WTC11 (cell line): ENCODE results near the gene CNTN1.

Experiments
- FOXP1 ChIP-seq: sonication (generic); formaldehyde crosslinking; IDR thresholded peaks from 2 replicates; pipeline ENCODE4 v1.8.0; 2022; ENCODE audit warnings: missing genetic modification reagents, mild to moderate bottlenecking, moderate library complexity, borderline replicate concordance
- IRF2 ChIP-seq: sonication (generic); formaldehyde crosslinking; IDR thresholded peaks from 2 replicates; pipeline ENCODE4 v1.8.0; 2022; ENCODE audit warnings: low read depth, missing genetic modification reagents, borderline replicate concordance
- SP1 ChIP-seq: sonication (generic); formaldehyde crosslinking; conservative IDR thresholded peaks from 2 replicates; pipeline ENCODE4 v1.8.1; 2022; ENCODE audit warnings: missing genetic modification reagents
- ZNF232 ChIP-seq: sonication (generic); formaldehyde crosslinking; IDR thresholded peaks from 2 replicates; pipeline ENCODE4 v1.8.0; 2022; ENCODE audit warnings: mild to moderate bottlenecking, missing genetic modification reagents
- TF ChIP-seq, protein P1 (sequence below): sonication (generic); formaldehyde crosslinking; IDR thresholded peaks from 2 replicates; pipeline ENCODE4 v1.8.1; 2023; ENCODE audit warnings: mild to moderate bottlenecking, missing genetic modification reagents, moderate library complexity
- TF ChIP-seq, protein P2 (sequence below): fragments of 200-600 bp; IDR thresholded peaks from 2 replicates; pipeline ENCODE4 v1.8.0; 2022; ENCODE audit warnings: antibody characterized with exemption
- TF ChIP-seq, protein P3 (sequence below): sonication (generic); formaldehyde crosslinking; IDR thresholded peaks from 2 replicates; pipeline ENCODE4 v1.8.1; 2023; ENCODE audit warnings: mild to moderate bottlenecking, moderate library complexity, missing genetic modification reagents
- TF ChIP-seq, protein P4 (sequence below): sonication (generic); formaldehyde crosslinking; IDR thresholded peaks from 2 replicates; pipeline ENCODE4 v1.8.0; 2022; ENCODE audit warnings: mild to moderate bottlenecking, missing genetic modification reagents
- TF ChIP-seq, protein P5 (sequence below): sonication (generic); formaldehyde crosslinking; IDR thresholded peaks from 2 replicates; pipeline ENCODE4 v1.8.1; 2022; ENCODE audit warnings: low read depth, missing genetic modification reagents, borderline replicate concordance

DNA sequence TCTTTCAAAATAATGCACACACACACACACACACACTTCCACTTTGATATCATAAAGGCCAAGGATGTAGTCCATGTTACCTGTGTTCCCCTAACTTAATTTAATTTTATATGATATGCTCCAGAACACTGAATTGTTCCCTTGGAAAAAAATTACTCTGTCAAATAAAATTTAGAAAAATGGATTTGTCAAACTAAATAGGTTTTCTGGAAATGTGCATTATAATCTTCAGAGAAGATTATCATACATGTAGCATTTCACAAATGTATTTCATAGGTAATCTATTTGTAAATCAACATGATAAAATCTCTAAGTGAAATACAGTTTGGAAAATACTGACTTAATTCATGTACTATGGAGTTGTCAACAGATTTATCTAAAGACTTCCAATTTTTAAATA lies 68.6 kb downstream of the CNTN1 start:
- TF ChIP-seq, protein P1, sequence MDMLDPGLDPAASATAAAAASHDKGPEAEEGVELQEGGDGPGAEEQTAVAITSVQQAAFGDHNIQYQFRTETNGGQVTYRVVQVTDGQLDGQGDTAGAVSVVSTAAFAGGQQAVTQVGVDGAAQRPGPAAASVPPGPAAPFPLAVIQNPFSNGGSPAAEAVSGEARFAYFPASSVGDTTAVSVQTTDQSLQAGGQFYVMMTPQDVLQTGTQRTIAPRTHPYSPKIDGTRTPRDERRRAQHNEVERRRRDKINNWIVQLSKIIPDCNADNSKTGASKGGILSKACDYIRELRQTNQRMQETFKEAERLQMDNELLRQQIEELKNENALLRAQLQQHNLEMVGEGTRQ (CRISPR knock-in tag) = no peak
- TF ChIP-seq, protein P2, sequence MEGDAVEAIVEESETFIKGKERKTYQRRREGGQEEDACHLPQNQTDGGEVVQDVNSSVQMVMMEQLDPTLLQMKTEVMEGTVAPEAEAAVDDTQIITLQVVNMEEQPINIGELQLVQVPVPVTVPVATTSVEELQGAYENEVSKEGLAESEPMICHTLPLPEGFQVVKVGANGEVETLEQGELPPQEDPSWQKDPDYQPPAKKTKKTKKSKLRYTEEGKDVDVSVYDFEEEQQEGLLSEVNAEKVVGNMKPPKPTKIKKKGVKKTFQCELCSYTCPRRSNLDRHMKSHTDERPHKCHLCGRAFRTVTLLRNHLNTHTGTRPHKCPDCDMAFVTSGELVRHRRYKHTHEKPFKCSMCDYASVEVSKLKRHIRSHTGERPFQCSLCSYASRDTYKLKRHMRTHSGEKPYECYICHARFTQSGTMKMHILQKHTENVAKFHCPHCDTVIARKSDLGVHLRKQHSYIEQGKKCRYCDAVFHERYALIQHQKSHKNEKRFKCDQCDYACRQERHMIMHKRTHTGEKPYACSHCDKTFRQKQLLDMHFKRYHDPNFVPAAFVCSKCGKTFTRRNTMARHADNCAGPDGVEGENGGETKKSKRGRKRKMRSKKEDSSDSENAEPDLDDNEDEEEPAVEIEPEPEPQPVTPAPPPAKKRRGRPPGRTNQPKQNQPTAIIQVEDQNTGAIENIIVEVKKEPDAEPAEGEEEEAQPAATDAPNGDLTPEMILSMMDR = no peak
- TF ChIP-seq, protein P3, sequence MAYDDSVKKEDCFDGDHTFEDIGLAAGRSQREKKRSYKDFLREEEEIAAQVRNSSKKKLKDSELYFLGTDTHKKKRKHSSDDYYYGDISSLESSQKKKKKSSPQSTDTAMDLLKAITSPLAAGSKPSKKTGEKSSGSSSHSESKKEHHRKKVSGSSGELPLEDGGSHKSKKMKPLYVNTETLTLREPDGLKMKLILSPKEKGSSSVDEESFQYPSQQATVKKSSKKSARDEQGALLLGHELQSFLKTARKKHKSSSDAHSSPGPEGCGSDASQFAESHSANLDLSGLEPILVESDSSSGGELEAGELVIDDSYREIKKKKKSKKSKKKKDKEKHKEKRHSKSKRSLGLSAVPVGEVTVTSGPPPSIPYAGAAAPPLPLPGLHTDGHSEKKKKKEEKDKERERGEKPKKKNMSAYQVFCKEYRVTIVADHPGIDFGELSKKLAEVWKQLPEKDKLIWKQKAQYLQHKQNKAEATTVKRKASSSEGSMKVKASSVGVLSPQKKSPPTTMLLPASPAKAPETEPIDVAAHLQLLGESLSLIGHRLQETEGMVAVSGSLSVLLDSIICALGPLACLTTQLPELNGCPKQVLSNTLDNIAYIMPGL (CRISPR knock-in tag) = no peak
- TF ChIP-seq SP1 (CRISPR knock-in tag) (no peak), ZNF232 (CRISPR knock-in tag) (no peak), FOXP1 (CRISPR knock-in tag) (no peak), IRF2 (CRISPR knock-in tag) (no peak)
- TF ChIP-seq, protein P4, sequence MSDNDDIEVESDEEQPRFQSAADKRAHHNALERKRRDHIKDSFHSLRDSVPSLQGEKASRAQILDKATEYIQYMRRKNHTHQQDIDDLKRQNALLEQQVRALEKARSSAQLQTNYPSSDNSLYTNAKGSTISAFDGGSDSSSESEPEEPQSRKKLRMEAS (CRISPR knock-in tag) = no peak
- TF ChIP-seq, protein P5, sequence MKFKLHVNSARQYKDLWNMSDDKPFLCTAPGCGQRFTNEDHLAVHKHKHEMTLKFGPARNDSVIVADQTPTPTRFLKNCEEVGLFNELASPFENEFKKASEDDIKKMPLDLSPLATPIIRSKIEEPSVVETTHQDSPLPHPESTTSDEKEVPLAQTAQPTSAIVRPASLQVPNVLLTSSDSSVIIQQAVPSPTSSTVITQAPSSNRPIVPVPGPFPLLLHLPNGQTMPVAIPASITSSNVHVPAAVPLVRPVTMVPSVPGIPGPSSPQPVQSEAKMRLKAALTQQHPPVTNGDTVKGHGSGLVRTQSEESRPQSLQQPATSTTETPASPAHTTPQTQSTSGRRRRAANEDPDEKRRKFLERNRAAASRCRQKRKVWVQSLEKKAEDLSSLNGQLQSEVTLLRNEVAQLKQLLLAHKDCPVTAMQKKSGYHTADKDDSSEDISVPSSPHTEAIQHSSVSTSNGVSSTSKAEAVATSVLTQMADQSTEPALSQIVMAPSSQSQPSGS (CRISPR knock-in tag) = no peak
